IMR-90 (cell line): Measurements from ENCODE around the gene FBXO15. TPM values are rescaled to one million over a fixed set of nuclear protein-coding genes. Genes with fewer than 3 reads are reported as not detected.

Experiments used
- ATAC-seq: fragments of 200-7000 bp; cut with Tn5 transposase; 2 replicates; pipeline ENCODE4 v1.9.1; 2020; ENCODE audit warnings: low read depth, mild to moderate bottlenecking, moderate library complexity
- BruUV-seq: library from RNA; stranded (reverse); fragments of 400-500 nt; replicated peaks from 2 replicates; lab custom pipeline; 2021; lab: Mats Ljungman, UMichigan
- CTCF ChIA-PET: fragments of 300-600 bp; formaldehyde crosslinking; extraction: SDS; loops from one replicate; lab custom pipeline; 2021; ENCODE audit warnings: antibody characterized with exemption; lab: Yijun Ruan, JAX
- POLR2A ChIA-PET: fragments of 300-600 bp; sonication (Branson Sonifier 250); formaldehyde crosslinking; loops from one replicate; lab custom pipeline; 2022; ENCODE audit warnings: antibody characterized with exemption; ENCODE audit not compliant: unreplicated experiment; lab: Charles Lee
- DNase-seq: peaks from one replicate; pipeline ENCODE4 v3.0.0; 2013
- H2AFZ ChIP-seq: replicated peaks from 2 replicates; pipeline ENCODE3; 2013; ENCODE audit warnings: low read length, mild to moderate bottlenecking; ENCODE audit not compliant: poor library complexity
- H2AK5ac ChIP-seq: 2 replicates; pipeline ENCODE4 v1.6.1; 2013; ENCODE audit warnings: low read depth, low read length, inconsistent platforms
- H2AK9ac ChIP-seq: replicated peaks from 2 replicates; pipeline ENCODE3; 2013; ENCODE audit warnings: mild to moderate bottlenecking, low read depth, low read length, moderate library complexity; ENCODE audit not compliant: poor library complexity
- H2BK120ac ChIP-seq: 2 replicates; pipeline ENCODE4 v1.6.1; 2013; ENCODE audit warnings: low read depth, low read length, inconsistent platforms
- H2BK15ac ChIP-seq: 3 replicates; pipeline ENCODE4 v1.6.1; 2013; ENCODE audit warnings: low read depth, low read length, inconsistent platforms
- H2BK20ac ChIP-seq: 2 replicates; pipeline ENCODE4 v1.6.1; 2013; ENCODE audit warnings: low read depth, mild to moderate bottlenecking, inconsistent platforms, low read length, moderate library complexity
- H2BK5ac ChIP-seq: 2 replicates; pipeline ENCODE4 v1.6.1; 2013; ENCODE audit warnings: mild to moderate bottlenecking, low read depth, low read length, inconsistent platforms; ENCODE audit not compliant: poor library complexity, severe bottlenecking
- H3K14ac ChIP-seq: replicated peaks from 2 replicates; pipeline ENCODE4 v1.6.1; 2013; ENCODE audit warnings: low read depth, low read length, inconsistent platforms
- H3K18ac ChIP-seq: 2 replicates; pipeline ENCODE4 v1.6.1; 2013; ENCODE audit warnings: low read depth, low read length, control low read depth
- H3K23ac ChIP-seq: 2 replicates; pipeline ENCODE4 v1.6.1; 2013; ENCODE audit warnings: low read depth, low read length, inconsistent platforms
- H3K27ac ChIP-seq: 2 replicates; pipeline ENCODE4 v1.5.1; 2013; ENCODE audit warnings: mild to moderate bottlenecking, control low read depth, low read length; ENCODE audit not compliant: insufficient read depth
- H3K27me3 ChIP-seq: 2 replicates; pipeline ENCODE4 v1.6.1; 2013; ENCODE audit warnings: low read length; ENCODE audit not compliant: control insufficient read depth, insufficient read depth
- H3K36me3 ChIP-seq: 2 replicates; pipeline ENCODE4 v1.6.1; 2013; ENCODE audit warnings: low read length, mixed read lengths; ENCODE audit not compliant: control insufficient read depth, insufficient read depth
- H3K4ac ChIP-seq: 2 replicates; pipeline ENCODE4 v1.6.1; 2013; ENCODE audit warnings: low read depth, low read length, inconsistent platforms
- H3K4me1 ChIP-seq: 2 replicates; pipeline ENCODE4 v1.6.1; 2013; ENCODE audit warnings: low read length, mixed read lengths; ENCODE audit not compliant: control insufficient read depth, insufficient read depth
- H3K4me2 ChIP-seq: 2 replicates; pipeline ENCODE4 v1.6.1; 2013; ENCODE audit warnings: low read depth, mild to moderate bottlenecking, control low read depth, low read length, moderate library complexity
- H3K4me3 ChIP-seq: 2 replicates; pipeline ENCODE4 v1.5.1; 2013; ENCODE audit warnings: low read depth, mild to moderate bottlenecking, control low read depth, low read length, moderate library complexity; ENCODE audit not compliant: insufficient read depth
- H3K56ac ChIP-seq: 2 replicates; pipeline ENCODE4 v1.6.1; 2013; ENCODE audit warnings: low read length, inconsistent platforms; ENCODE audit not compliant: insufficient read depth; ENCODE audit errors: extremely low read depth
- H3K79me1 ChIP-seq, 2 experiments: 2 replicates each; pipeline ENCODE4 v1.6.1; 2013; ENCODE audit warnings: low read length in 2 of 2, inconsistent platforms in 1 of 2, low read depth in 1 of 2
- H3K9ac ChIP-seq: 2 replicates; pipeline ENCODE4 v1.6.1; 2013; ENCODE audit warnings: low read depth, low read length, control low read depth
- H3K9me1 ChIP-seq: 2 replicates; pipeline ENCODE4 v1.6.1; 2013; ENCODE audit warnings: low read length, inconsistent platforms; ENCODE audit not compliant: insufficient read depth
- H3K9me3 ChIP-seq: 2 replicates; pipeline ENCODE4 v1.6.1; 2013; ENCODE audit warnings: low read length; ENCODE audit not compliant: control insufficient read depth, insufficient read depth
- H4K20me1 ChIP-seq: 2 replicates; pipeline ENCODE4 v1.6.1; 2013; ENCODE audit warnings: low read length, inconsistent platforms; ENCODE audit not compliant: insufficient read depth
- H4K5ac ChIP-seq: 2 replicates; pipeline ENCODE4 v1.6.1; 2013; ENCODE audit warnings: mild to moderate bottlenecking, low read depth, low read length, control low read depth
- H4K8ac ChIP-seq, 2 experiments: 2 replicates each; pipeline ENCODE4 v1.6.1; 2013; ENCODE audit warnings: low read depth in 2 of 2, low read length in 2 of 2, control low read depth in 1 of 2, inconsistent platforms in 1 of 2
- H4K91ac ChIP-seq: 2 replicates; pipeline ENCODE4 v1.6.1; 2013; ENCODE audit warnings: low read depth, low read length, inconsistent platforms; ENCODE audit not compliant: insufficient read depth
- BHLHE40 ChIP-seq: fragments of 150-350 bp; IDR thresholded peaks from 2 replicates; pipeline ENCODE4 v1.6.1; 2016; ENCODE audit warnings: mild to moderate bottlenecking, low read depth, low read length
- CEBPB ChIP-seq: IDR thresholded peaks from 2 replicates; pipeline ENCODE4 v1.6.1; 2012; ENCODE audit warnings: low read depth, low read length, improper control_type of control experiment
- CHD1 ChIP-seq: IDR thresholded peaks from 2 replicates; pipeline ENCODE4 v1.6.1; 2012; ENCODE audit warnings: low read depth, low read length, improper control_type of control experiment
- CTCF ChIP-seq: conservative IDR thresholded peaks from 2 replicates; pipeline ENCODE4 v1.5.1; 2012; ENCODE audit warnings: mild to moderate bottlenecking, low read depth, low read length, improper control_type of control experiment
- ELK1 ChIP-seq: fragments of 150-350 bp; IDR thresholded peaks from 2 replicates; pipeline ENCODE4 v1.6.1; 2016; ENCODE audit warnings: low read depth, mild to moderate bottlenecking, low read length, moderate library complexity, borderline replicate concordance
- FOS ChIP-seq: fragments of 150-350 bp; IDR thresholded peaks from 2 replicates; pipeline ENCODE4 v1.6.1; 2016; ENCODE audit warnings: low read depth, low read length
- MAFK ChIP-seq: IDR thresholded peaks from 2 replicates; pipeline ENCODE4 v1.6.1; 2012; ENCODE audit warnings: low read depth, low read length, improper control_type of control experiment
- MAZ ChIP-seq: IDR thresholded peaks from 2 replicates; pipeline ENCODE4 v1.6.1; 2012; ENCODE audit warnings: low read depth, mild to moderate bottlenecking, low read length, improper control_type of control experiment, moderate library complexity, borderline replicate concordance
- MXI1 ChIP-seq: IDR thresholded peaks from 2 replicates; pipeline ENCODE4 v1.6.1; 2012; ENCODE audit warnings: low read depth, mild to moderate bottlenecking, low read length, moderate library complexity, borderline replicate concordance
- NFE2L2 ChIP-seq: fragments of 150-350 bp; IDR thresholded peaks from 2 replicates; pipeline ENCODE4 v1.6.1; 2016; ENCODE audit warnings: low read depth, mild to moderate bottlenecking, low read length
- POLR2A ChIP-seq: IDR thresholded peaks from 2 replicates; pipeline ENCODE4 v1.6.1; 2012; ENCODE audit warnings: mild to moderate bottlenecking, low read depth, low read length
- RAD21 ChIP-seq: IDR thresholded peaks from 2 replicates; pipeline ENCODE4 v1.6.1; 2012; ENCODE audit warnings: low read length, improper control_type of control experiment
- RCOR1 ChIP-seq: IDR thresholded peaks from 2 replicates; pipeline ENCODE4 v1.6.1; 2012; ENCODE audit warnings: mild to moderate bottlenecking, low read length, improper control_type of control experiment; ENCODE audit not compliant: insufficient replicate concordance
- RFX5 ChIP-seq: IDR thresholded peaks from 2 replicates; pipeline ENCODE4 v1.8.0; 2012; ENCODE audit warnings: low read depth, mild to moderate bottlenecking, low read length, moderate library complexity
- SMC3 ChIP-seq: fragments of 150-350 bp; IDR thresholded peaks from 2 replicates; pipeline ENCODE4 v1.6.1; 2016; ENCODE audit warnings: low read depth, mild to moderate bottlenecking, antibody characterized with exemption, low read length, moderate library complexity
- USF2 ChIP-seq: fragments of 150-350 bp; IDR thresholded peaks from 2 replicates; pipeline ENCODE4 v1.6.1; 2017; ENCODE audit warnings: mild to moderate bottlenecking, antibody characterized with exemption, low read length, low read depth
- WGBS, 2 experiments: methylation state at CpG; one replicate each; pipeline versions ENCODE4 v1.1.5 to v1.1.7; 2013; ENCODE audit warnings: missing lambda C conversion rate in 2 of 2; ENCODE audit not compliant: insufficient read length in 1 of 2; ENCODE audit errors: extremely low coverage in 2 of 2; 5-methylcytosine and 5-hydroxymethylcytosine counted together
- dilution Hi-C: fragments of 300-500 bp; cut with HindIII; formaldehyde crosslinking; loops from one replicate; pipeline ENCODE4 v1.14.3; 2018; ENCODE audit warnings: low sequenced_read_pairs; ENCODE audit not compliant: unreplicated experiment
- in situ Hi-C: fragments of 300-500 bp; cut with MboI; formaldehyde crosslinking; loops from 3 replicates; pipeline ENCODE4 v1.14.3; 2019; ENCODE audit warnings: low sequenced_read_pairs, inconsistent platforms, mixed read lengths
- intact Hi-C: fragments of 100-400 bp; cut with micrococcal nuclease; formaldehyde crosslinking; loops from 2 replicates; pipeline ENCODE4 v1.10.0; 2022
- polyA plus RNA-seq, 3 experiments: library from polyadenylated mRNA; depleted of rRNA; stranded (reverse); fragments of >200 nt; gene quantifications; 2 replicates each; pipeline ENCODE4 v1.2.3, GENCODE V29; 2012; ENCODE audit warnings: low replicate concordance in 1 of 3
- total RNA-seq: library from RNA; depleted of rRNA; stranded (reverse); fragments of >200 nt; gene quantifications from 2 replicates; pipeline ENCODE4 v1.2.3, GENCODE V29; 2012

The FBXO15 gene
- total and polyA plus RNA-seq, 2 of the 4 experiments (the other 2 are of a cell fraction): 0.90 to 2.0 TPM

GRCh38 chr18:74166386-74166785 lies 18.8 kb upstream of the FBXO15 start:
- no peak overlapping the region for H2BK120ac ChIP-seq
- WGBS, 2 experiments: 47% methylated on average over 2 of the region's 7 CpGs; no CpG with 5 or more reads in 1 of the 2 experiments
- no peaks in the 10 kb centered on the region for H3K9me3 ChIP-seq
- H4K20me1 ChIP-seq: no peaks in the 10 kb centered on the region
- no peak overlapping the region for H2BK20ac ChIP-seq
- peak overlapping the region; percentile 26 for H2AFZ ChIP-seq
- TF ChIP-seq RFX5 (no peak), MAFK (no peak), CTCF (no peak), CEBPB (no peak), BHLHE40 (no peak), CHD1 (no peak), MXI1 (no peak), RAD21 (no peak), RCOR1 (no peak), USF2 (no peak), NFE2L2 (no peak), ELK1 (no peak), SMC3 (no peak), POLR2A (no peak), FOS (no peak), MAZ (no peak)
- peaks cover 1% of the 10 kb centered on the region; the same call in 1 of the 2 replicates for H3K36me3 ChIP-seq
- H2BK15ac ChIP-seq: no peak overlapping the region
- H3K23ac ChIP-seq: no peak overlapping the region; the same call in 1 of the 2 replicates
- in situ Hi-C loops: no loop called here
- H4K5ac ChIP-seq: no peak overlapping the region
- H3K9me1 ChIP-seq: peaks cover 3% of the 10 kb centered on the region; the same call in 1 of the 2 replicates
- H3K9ac ChIP-seq: no peak overlapping the region
- H3K4me1 ChIP-seq: peaks cover 3% of the 10 kb centered on the region; the same call in 1 of the 2 replicates
- ChIA-PET POLR2A (no interaction called here), CTCF (interaction anchor here (1.3 kb wide), 1 partner anchor 10 kb away, joined by 4 read pairs; no protein-coding TSS in a partner anchor)
- ATAC-seq (peak; percentile 42), DNase-seq (peak; percentile 7)
- no peak overlapping the region for H2AK9ac ChIP-seq
- no peak overlapping the region for H2BK5ac ChIP-seq
- H3K14ac ChIP-seq: no peak overlapping the region
- no peak overlapping the region for H2AK5ac ChIP-seq
- no peak overlapping the region for H3K56ac ChIP-seq
- dilution Hi-C loops: no loop called here
- H3K4me2 ChIP-seq: peak overlapping the region; percentile 22; the same call in 1 of the 2 replicates
- BruUV-seq: no TSS peak
- no peak overlapping the region for H3K4me3 ChIP-seq
- no peaks in the 10 kb centered on the region for H3K79me1 ChIP-seq
- no peak overlapping the region for H3K18ac ChIP-seq
- no peak overlapping the region for H4K8ac ChIP-seq
- H4K91ac ChIP-seq: no peak overlapping the region
- 0 out of 2 replicates have a peak overlapping the region, but pooled peaks have one; percentile 15 for H3K4ac ChIP-seq
- no peak overlapping the region for H3K27ac ChIP-seq
- peaks cover 8% of the 10 kb centered on the region for H3K27me3 ChIP-seq
- intact Hi-C loops: no loop called here
